ENCODE data around the gene IL15RA. TPM values are rescaled to one million over a fixed set of nuclear protein-coding genes. Genes with fewer than 3 reads are reported as not detected.

The IL15RA gene
- total and polyA plus RNA-seq, 2 of the 8 experiments (the other 6 are each of a cell fraction or from before 2014, with no cell fraction given): 1.3 to 1.4 TPM

- H3K36me3 ChIP-seq (ENCODE audit: control insufficient read depth in 2 of 4, insufficient read depth in 4 of 4, low read length in 3 of 4): peaks cover 4 to 33% (median 17%) of the 10 kb centered on the region in 4 experiments; a peak in 6 of 8 replicates
- no peaks in the 10 kb centered on the region for H3K27me3 ChIP-seq (replicated peaks in 1 of 4; ENCODE audit: control insufficient read depth in 3 of 4, extremely low read depth in 1 of 4, insufficient read depth in 3 of 4, low read length in 3 of 4)
- H2AFZ ChIP-seq (ENCODE audit: low read length): no peak overlapping the region
- no peaks in the 10 kb centered on the region for H3K79me1 ChIP-seq (ENCODE audit: low read depth, low read length)
- H2AK5ac ChIP-seq (ENCODE audit: low read depth, low read length): no peak overlapping the region
- no peak overlapping the region for H2BK120ac ChIP-seq (replicated peaks; ENCODE audit: low read depth, low read length)
- DNase-seq (ENCODE audit: low read depth in 1 of 2, low spot score in 2 of 2): no peak
- H2BK20ac ChIP-seq (ENCODE audit: low read length): no peak overlapping the region
- TF ChIP-seq BRCA1 (IDR thresholded peaks at IDR 0.05; ENCODE audit: low read depth, low read length) (no peak), MAFK (IDR thresholded peaks at IDR 0.05; ENCODE audit: low read depth, low read length) (no peak), ASH2L (IDR thresholded peaks at IDR 0.05; ENCODE audit: low read length) (no peak), FOSL1 (IDR thresholded peaks at IDR 0.05; ENCODE audit: insufficient read depth, low read depth, low read length) (no peak), KDM4A (IDR thresholded peaks at IDR 0.05; ENCODE audit: low read depth, low read length, severe bottlenecking) (no peak), SRF (IDR thresholded peaks at IDR 0.05; ENCODE audit: low read depth, low read length) (no peak)
- H3K14ac ChIP-seq (ENCODE audit: insufficient read length): no peak overlapping the region
- peaks cover 0 to 3% (median under 1%) of the 10 kb centered on the region in 4 experiments; a peak in 1 of 7 replicates for H3K4me1 ChIP-seq (replicated peaks in 1 of 4; ENCODE audit: control insufficient read depth in 3 of 4, insufficient read depth in 4 of 4, low read length in 3 of 4)
- no peak overlapping the region for H2BK15ac ChIP-seq (ENCODE audit: low read length)
- H3K4me3 ChIP-seq (ENCODE audit: extremely low read depth in 1 of 4, insufficient read depth in 2 of 4, low read depth in 3 of 4, low read length in 4 of 4): no peak overlapping the region
- no peak for FAIRE-seq
- H3K4me2 ChIP-seq (ENCODE audit: insufficient read depth in 1 of 2, low read depth in 2 of 2, low read length in 2 of 2): no peak overlapping the region
- WGBS, 2 experiments (ENCODE audit: extremely low coverage in 1 of 2, insufficient coverage in 1 of 2, insufficient read length in 1 of 2, insufficient replicate concordance in 2 of 2, low coverage in 1 of 2, low lambda C conversion rate in 2 of 2, missing lambda C conversion rate in 1 of 2): 90% methylated on average over 12 of the region's 12 CpGs; no CpG with 5 or more reads in 1 of the 2 experiments
- no peak overlapping the region for H3K56ac ChIP-seq (replicated peaks; ENCODE audit: insufficient read length, low read depth, low read length)
- H3K18ac ChIP-seq (ENCODE audit: extremely low read depth, low read length): no peak overlapping the region
- H2BK12ac ChIP-seq (ENCODE audit: low read depth, low read length): no peak overlapping the region
- peaks cover 3 to 5% of the 10 kb centered on the region in 2 experiments for H4K20me1 ChIP-seq (replicated peaks in 1 of 2; ENCODE audit: control insufficient read depth in 1 of 2, insufficient read depth in 2 of 2, low read length in 2 of 2)
- no peak overlapping the region for H4K5ac ChIP-seq (ENCODE audit: insufficient read length, low read depth, low read length)
- ChIA-PET POLR2A (ENCODE audit: partially characterized antibody) (interaction anchor here (1.2 kb wide), 1 partner anchor 8 kb away, joined by 3 read pairs; no protein-coding TSS in a partner anchor), CTCF (ENCODE audit: partially characterized antibody) (interaction anchor here (0.6 to 0.7 kb wide), 2 partner anchors 11 to 253 kb away, joined by 3 read pairs; no protein-coding TSS in a partner anchor)
- no peak overlapping the region for H2BK5ac ChIP-seq (ENCODE audit: low read depth, low read length)
- no peaks in the 10 kb centered on the region for H3K9me3 ChIP-seq (ENCODE audit: insufficient read depth in 2 of 2, low read depth in 1 of 2, low read length in 1 of 2)
- no peak overlapping the region for H4K8ac ChIP-seq (ENCODE audit: extremely low read depth, insufficient read depth, low read length)
- no peaks in the 10 kb centered on the region; the same call in 1 of the 2 replicates for H3K23me2 ChIP-seq (ENCODE audit: low read depth, low read length)
- H3K23ac ChIP-seq (ENCODE audit: insufficient read length): no peak overlapping the region
- no peak overlapping the region for H3K9ac ChIP-seq (replicated peaks in 1 of 4; ENCODE audit: extremely low read depth in 1 of 4, low read depth in 3 of 4, low read length in 3 of 4)
- H3K4ac ChIP-seq (replicated peaks; ENCODE audit: insufficient read length, low read depth, low read length): no peak overlapping the region
- no peak overlapping the region for H4K91ac ChIP-seq (replicated peaks; ENCODE audit: insufficient read length, low read length)
- no peaks in the 10 kb centered on the region for H3K79me2 ChIP-seq (ENCODE audit: control insufficient read depth in 1 of 2, insufficient read depth in 2 of 2, low read length in 2 of 2)
- no peak overlapping the region for H3K27ac ChIP-seq (ENCODE audit: low read depth, low read length)
Measured at GRCh38 chr10:5938291-5938690, 39.1 kb downstream of the IL15RA start.
